Non-pigmented ciliary epithelial cell (primary cell): ENCODE measurements around the gene FAM3D.

Experiments
- DNase-seq: peaks from one replicate; pipeline ENCODE4 v3.0.0-alpha.2; 2010; ENCODE audit warnings: low read depth

Gene FAM3D

DNA sequence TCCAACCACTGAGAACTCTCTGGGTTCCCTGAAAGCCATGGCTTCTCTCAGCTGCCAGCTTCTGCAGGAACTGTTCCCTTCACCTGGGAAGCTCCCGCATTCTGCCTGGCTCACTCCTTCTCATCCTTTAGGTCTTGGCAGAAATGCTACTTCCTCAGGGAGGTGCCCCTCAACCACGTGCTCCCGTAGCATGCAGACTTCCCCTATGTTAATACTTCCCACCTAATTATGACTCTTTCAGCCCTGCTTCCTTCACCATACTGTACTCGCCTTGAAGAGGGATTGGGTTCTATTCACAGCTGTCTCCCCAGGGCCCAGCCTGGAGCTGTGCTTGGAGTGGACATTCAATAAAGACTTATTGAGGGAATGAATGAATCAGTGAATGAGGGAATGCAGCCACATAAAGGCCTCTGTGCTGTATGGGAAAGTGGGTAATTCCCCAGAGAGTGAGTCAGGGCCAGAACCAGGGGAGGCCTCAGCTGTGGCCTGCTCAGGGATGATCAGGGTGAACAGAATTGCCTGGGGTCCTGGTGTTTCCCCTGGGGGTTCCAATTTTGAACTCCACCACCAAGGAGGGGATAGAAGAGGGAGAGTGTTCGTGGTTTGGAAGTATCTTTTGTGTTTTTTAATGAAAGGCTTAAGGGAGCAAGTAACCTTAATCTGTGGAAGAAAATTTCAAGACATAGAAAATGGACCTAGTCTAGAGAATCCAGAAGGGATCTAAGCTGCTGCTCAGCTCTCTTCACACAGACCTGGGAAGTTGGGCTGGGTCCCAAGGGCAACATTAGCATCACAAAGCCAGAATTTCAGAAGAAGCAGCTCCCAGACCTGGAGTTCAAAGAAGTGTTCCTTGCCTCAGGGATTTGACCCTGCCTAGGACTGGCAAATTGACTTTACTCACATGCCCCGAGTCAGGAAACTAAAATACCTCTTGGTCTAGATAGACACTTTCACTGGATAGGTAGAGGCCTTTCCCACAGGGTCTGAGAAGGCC, 74.8 kb downstream of the FAM3D start:
- no peak for DNase-seq

DNA sequence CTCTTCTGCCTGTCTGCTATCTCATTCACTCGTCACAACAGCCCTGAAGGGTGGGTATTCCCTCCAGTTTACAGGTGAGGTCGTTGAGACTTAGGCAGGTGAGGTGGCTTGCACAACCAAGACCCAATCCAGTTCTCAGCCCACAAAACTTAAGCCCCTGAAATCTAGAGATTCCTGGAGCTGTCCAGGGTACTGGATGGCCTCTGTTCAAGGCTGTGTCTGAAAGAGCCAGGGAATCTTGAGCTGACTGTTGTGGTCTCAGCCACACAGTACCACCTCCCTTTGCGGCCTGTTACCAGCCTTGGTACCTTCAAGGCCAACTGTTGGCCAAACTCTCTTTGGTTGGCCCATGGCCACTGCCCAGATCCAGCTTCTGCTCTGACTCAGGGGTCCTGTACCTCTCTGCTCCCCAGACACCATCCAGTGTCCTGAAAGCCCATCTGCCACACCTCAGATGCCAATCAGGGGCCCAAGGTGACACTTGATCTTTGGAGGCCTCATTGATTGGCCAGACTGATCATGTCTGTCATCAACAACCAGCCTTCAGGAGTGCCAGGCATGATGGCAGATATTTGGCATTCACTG, 78.5 kb downstream of the FAM3D start:
- DNase-seq, result no peak

DNA sequence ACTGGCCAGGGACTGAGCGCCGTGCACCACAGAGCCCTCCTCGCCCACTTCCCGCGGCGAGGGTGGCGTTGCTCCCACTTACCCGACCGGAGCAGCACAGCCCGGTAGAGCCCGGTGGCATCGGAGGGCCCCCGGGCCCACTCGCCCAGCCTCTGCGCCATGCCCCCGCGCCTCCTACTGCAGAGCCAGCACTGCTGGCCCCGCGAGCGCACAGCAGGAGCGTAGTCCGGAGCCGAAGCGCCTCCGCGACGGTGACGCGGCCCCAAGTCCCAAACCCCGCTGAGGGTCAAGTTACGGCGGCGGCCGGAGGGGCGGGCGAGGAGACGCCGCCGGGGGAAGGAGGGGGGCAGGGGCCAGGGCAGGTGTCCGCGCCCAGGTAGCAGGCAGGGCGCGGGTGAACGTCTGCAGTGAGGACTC, 79.8 kb downstream of the FAM3D start:
- DNase-seq, result no peak

DNA sequence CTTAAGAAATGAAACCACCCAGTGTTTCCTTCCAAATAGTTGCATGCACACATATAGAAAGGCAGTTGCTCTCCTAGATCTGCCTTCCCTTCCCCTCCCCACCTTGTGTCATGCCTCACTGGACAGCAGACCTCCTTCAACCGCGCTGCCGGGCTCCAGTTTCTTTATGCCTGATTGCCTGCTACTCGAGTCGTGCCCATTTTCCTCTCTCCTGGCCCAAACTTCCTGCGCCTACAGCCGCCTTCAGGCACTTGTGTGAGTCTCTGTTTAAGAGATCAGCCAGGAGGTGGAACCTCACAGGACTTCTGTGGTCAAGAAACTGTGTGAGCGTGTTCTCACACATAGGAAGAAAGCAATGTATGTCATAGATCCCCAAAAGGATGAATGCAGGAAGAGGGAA, 80.6 kb downstream of the FAM3D start:
- no peak for DNase-seq

DNA sequence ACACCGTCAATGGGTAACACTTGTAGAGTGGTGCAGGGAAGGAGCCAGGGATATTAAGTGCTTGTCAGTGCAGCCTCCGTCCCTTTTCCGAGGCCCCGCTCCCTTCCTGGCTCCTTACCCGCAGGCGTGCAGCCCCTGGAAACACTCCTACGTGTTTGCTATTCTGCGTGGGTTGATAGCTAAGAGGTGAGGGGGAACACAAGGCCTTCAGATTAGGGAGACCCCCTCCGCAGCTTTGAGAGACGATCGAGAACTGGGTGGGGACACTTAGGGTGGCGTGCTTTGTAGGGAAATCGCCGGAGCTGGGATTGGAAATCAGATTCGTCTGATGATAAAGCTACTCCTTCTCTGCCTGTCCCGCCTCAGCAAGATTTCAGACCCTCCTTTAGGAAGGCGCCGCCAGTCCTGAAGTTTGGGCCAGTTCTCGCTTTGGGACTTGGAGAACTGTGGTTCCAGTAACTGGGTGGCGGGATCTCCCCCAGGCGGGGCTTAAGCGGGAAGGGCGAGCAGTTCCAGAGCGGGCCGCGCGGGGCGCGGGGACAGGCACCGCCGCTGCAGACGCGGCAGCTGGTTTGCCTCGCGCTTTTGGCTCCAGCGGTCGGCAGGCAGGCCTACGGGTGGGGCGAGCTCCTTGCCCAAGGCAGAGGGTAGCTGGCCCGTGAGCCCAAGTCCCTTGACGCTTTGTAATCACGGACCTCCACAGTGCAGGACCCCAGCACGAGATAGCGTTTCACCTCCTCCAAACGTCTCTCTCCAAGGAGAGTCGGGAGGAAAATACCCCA, 81.4 kb downstream of the FAM3D start:
- no peak for DNase-seq

DNA sequence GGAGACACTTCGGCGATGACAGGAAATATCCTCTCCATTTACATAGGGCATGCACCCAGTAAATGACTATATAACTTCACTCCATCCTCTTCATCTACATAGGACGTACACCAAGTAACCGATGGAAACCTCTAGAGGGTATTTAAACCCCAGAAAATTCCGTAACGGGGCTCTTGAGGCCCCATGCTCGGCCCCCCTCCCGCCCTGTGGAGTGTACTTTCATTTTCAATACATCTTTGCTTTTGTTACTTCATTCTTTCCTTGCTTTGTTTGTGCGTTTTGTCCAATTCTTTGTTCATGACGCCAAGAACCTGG, 81.9 kb downstream of the FAM3D start:
- DNase-seq, result no peak
